HPDE6-E6E7 (cell line): ENCODE measurements around the gene CACNA1C.

Source experiments
- DNase-seq: peaks from one replicate; pipeline ENCODE4 v3.0.0; 2011; ENCODE audit warnings: missing footprints; ENCODE audit errors: extremely low spot score

The CACNA1C gene

GRCh38 chr12:2364631-2365051 is 311.9 kb downstream of the CACNA1C start:
- DNase-seq = no peak

DNA sequence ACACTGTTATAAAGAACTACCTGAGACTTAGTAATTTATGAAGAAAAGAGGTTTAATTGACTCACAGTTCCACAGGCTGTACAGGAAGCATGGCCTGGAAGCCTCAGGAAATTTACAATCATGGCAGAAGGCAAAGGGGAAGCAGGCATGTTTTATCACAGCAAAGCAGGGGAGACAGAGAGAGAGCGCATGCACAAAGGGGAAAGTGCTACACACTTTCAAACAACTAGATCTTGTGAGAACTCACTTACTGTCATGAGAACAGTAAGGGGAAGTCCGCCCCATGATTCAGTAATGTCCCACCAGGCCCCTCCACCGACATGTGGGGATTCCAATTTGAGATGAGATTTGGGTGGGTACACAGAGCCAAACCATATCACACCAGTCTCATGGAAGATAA is 313.9 kb downstream of the CACNA1C start:
- no peak for DNase-seq

DNA sequence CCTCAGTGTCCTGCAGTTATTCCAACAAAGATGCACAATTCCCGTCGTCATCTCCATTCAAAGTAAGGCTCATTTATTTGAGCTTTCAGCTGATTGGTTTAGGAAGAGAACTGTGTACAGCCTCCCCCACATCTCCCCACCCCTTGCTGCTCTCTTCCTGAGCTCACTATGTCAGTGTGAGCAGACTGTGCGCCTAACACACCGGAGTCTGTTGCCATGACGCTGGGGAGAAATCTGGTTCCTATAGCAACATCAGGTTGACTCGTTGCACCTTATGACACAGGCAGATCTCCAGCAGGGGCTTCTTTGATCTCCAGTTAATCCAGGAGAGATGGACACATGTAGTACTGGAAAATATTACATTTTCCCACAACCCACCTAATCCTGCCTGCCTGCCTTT is 319.4 kb downstream of the CACNA1C start:
- no peak for DNase-seq

DNA sequence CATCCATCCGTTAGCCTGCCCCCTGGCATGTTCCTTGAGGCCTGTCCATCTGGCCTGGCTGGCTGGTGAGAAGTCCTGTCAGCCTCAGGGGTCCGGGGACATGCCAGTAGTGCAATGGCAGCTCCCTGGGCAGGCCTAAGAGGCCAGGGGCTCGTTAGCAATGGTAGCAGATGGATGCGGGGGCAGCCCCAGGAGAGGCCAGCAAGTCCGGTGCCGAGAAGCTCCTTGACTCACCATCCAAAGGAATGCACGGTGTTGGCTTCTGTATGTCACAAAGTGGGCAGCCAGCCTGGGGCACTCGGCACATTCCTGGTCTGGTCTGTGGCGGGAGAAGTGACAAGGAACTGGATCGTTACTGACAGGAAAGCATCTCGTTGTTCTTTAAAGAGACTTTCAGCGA is 319.9 kb downstream of the CACNA1C start:
- DNase-seq = no peak

DNA sequence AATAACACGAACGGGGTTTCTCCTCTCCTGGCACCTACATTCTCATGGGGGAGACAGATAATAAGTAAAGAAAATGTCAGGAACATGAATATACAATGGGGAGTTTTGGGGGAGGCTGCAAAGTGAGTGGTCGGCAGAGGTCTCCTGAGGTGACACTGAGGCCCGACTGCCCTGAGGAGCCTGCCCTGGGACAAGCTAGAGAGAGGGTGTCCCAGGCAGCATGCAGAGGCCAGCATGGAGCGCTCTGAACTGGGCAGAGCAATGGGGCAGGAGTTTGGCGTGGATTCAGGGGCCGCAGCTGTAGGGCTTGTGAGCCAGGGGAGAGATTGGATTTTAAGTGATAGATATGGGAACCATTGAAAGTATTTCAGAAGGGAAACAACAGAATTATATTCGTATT is 320.5 kb downstream of the CACNA1C start:
- DNase-seq = no peak

GRCh38 chr12:2374092-2374906 is 321.5 kb downstream of the CACNA1C start:
- DNase-seq = no peak

GRCh38 chr12:2375871-2376270 is 323.1 kb downstream of the CACNA1C start:
- DNase-seq = no peak

GRCh38 chr12:2376908-2377657 is 324.3 kb downstream of the CACNA1C start:
- DNase-seq = no peak

DNA sequence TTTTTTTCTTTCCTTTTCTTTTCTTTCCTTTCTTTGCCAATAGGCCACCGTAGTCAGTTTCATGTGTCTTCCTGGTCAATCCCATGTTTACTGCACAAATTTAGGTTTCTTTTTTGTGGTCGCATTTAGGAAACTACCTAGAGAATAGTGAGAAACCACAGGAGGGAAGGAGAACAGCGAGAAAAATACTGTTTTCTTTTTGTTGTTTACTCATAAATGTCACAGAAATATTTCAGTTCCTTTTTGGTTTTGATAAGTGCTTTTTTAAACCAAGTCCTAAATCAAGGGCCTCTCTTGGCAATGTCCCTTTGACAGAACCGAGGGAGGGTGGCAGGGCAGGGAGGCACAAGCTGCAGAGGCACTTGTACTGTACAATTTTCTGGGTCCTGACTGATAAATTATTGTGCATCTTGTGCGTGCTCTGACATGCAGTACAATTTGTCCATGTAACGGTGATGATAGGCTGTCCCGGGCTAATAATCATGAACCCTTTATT is 326.1 kb downstream of the CACNA1C start:
- DNase-seq = no peak

- DNase-seq = no peak
Observed at GRCh38 chr12:2380946-2381345, 328.2 kb downstream of the CACNA1C start.

DNA sequence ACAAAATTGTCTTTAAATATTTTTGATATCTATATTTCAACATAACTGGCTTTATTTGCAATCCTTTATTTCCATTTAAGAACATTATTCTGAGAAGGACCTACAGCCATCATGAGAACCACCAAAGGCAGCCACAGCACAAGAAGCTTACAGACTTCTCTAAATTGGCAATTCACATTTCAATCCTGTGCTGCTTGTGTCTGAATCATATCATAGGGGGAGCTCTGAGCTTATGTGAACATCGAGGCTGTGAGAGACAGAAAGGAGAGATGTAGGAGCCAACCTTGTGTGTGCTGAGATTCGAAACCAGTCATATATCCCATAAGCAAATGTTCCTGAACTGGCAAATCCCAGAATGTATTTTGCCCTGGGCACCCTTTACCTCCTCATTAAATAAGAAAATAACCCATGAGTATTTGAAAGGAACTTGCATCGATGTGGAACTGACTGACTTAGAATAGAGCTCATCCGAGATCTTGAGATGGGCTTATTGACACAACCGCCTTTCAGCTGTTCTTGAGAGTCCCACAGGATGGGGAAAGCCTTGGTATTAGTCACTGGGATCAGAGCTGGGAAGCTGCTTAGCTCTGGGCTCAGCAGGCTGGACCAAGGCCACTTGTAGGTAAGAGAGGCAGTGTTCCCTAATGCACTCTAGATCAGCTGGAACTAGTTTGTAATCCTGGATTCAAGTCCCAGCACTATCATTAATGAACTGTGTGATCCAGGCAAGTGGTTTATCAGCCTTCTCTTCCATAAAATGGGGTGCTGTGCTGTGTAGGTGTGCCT is 329.8 kb downstream of the CACNA1C start:
- DNase-seq = no peak

DNA sequence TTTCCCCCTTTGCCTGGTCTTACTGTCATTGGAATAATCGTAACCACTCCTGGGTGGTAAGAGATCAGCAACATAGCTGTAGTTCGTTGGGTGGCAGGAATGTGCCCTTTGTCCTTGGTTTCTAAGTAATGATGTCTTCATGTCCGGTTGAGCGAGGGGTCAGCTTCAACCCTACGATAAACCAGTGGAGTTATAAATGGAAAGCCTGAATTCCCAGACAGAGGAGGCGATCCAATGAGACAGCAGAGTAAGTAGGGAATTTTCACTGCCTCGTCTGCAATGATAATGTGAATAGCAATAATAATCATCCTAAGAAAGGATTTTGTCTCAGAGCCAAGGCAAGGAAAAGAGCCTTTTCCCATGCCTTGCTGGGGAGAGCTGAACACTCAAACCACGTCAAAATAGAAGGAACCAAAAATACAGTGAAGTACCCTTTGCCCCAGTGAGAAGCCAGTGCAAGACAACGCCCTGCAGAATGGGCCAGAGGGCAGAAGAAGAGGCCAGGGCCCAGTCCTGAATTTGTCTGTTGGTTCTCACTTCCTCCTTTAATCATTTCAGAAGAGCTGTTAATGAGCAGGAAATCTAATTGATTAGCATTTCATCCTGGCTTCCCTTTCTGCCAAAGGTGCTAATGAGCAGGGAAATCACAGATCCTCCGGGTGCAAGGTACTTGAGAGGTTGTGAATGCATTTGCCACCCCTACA is 330.7 kb downstream of the CACNA1C start:
- no peak for DNase-seq

GRCh38 chr12:2384029-2384386 is 331.2 kb downstream of the CACNA1C start:
- no peak for DNase-seq

DNA sequence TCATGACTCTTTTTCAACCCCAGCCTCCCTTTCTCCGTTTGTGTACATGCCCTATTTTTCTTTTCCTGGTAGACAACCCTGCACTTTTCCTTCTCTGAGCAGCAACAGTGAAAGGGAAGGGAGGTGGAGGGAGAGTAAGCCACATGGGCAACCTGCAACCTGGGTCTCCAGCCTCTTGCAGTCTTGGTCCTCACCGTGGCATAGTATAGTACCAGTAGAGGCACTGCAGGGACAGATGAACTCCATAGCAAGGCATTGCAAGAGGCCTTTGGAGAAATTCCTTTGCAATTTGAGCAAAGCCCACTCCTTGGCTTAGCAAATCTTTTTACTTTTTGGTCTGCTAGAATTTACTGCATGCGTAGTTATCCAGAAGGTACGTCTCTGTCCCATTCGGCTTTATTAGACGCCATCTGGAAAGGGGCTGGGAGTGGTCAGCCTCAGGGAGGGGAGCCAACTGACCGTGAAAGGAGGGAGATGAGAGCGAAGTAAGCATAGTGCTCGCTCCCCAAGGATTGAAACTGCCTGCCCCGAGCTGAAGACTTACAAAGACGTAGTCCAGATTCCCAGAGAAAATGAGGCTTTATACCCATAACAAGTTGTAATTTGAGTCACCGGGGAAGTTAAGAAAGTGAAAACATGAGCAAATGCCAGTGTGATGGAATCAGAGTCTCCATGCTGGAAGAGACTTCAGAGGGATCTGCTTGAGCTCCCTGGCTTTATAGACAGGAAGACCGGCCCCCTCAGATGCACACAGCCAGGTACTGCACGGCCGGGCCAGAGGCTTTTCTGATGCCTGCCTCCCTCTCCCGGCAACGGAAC is 332.0 kb downstream of the CACNA1C start:
- no peak for DNase-seq

GRCh38 chr12:2385529-2385928 is 332.7 kb downstream of the CACNA1C start:
- DNase-seq = no peak

- no peak for DNase-seq
Observed at GRCh38 chr12:2386566-2386965, 333.8 kb downstream of the CACNA1C start.

- no peak for DNase-seq
Observed at GRCh38 chr12:2387103-2387834, 334.5 kb downstream of the CACNA1C start.

DNA sequence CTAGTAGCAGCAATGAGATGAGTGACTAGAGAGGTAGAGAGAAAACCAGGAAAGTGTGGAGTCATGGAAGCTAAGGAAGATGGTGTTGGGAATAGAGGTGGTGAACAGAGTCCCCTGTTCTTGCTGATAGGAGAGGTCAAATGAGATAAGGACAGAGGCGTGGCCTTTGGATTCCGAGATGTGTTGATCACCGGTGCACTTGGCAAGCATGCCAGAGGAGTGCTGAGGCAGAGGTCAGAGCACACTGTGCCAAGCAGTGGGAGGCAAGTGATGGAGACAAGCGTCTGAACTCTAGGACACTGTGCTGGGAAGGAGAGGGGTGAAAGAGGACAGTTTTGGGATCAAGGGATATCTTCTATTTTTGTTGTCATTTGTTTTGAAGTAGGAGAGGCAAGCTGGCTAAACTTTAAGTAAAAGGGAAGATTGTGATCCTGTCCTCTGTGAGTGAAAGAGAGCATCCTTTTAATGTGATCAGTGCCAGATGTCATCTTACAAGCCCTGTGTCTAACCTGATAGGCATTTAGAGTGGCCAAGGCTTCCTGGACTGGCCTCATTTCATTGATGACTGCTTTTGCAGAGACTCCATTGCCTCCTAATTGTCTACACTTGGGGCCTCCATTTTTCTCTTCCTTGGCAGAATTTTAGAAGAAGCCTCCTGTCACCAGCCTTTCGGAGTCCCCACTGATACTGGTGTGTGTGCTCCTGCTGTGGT is 336.4 kb downstream of the CACNA1C start:
- no peak for DNase-seq

DNA sequence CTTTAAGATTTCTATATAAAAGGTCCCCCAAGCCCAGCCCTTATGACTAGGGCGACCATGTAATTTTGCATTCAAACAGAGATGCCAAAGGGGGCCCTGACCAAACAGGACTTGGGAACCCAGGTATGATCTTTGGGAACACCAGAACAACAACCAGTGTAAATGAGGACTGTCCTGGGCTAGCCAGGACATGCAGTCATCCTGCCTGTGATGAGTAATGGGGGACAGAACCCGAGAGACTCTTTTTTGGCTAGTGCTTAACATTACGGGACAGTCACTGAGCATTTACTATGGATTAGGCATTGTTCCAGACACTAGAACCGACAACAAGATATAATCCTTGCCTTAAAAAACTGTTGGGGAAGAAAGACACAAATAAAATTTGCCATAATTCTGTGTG is 337.3 kb downstream of the CACNA1C start:
- DNase-seq = no peak
